CD4-positive, alpha-beta T cell treated with Interleukin-15 for 4 hours (primary cell): ENCODE data around the gene CCDC7.
"Not testable (repeated sequence)": the region's sequence is repeated elsewhere in the genome, so short reads cannot be mapped to it uniquely, and the experiment has no call there.

Experiments used
- DNase-seq: peaks from one replicate; pipeline ENCODE4 v3.0.0-alpha.2; 2020; ENCODE audit warnings: low spot score

CCDC7 gene

GRCh38 chr10:32888161-32888927 lies 442.4 kb downstream of the CCDC7 start:
- DNase-seq: no peak

GRCh38 chr10:32889631-32890212 lies 443.8 kb downstream of the CCDC7 start:
- no peak for DNase-seq

- DNase-seq: no peak
Measured at GRCh38 chr10:32890444-32890843, 444.5 kb downstream of the CCDC7 start.

- no peak for DNase-seq
Measured at GRCh38 chr10:32891261-32891660, 445.3 kb downstream of the CCDC7 start.

- no peak for DNase-seq
Measured at GRCh38 chr10:32893434-32893833, 447.5 kb downstream of the CCDC7 start.

- DNase-seq: no peak
Measured at GRCh38 chr10:32893916-32894664, 448.1 kb downstream of the CCDC7 start.

- DNase-seq: not testable (repeated sequence)
Measured at GRCh38 chr10:32895200-32895968, 449.4 kb downstream of the CCDC7 start.

GRCh38 chr10:32901815-32902214 lies 455.9 kb downstream of the CCDC7 start:
- no peak for DNase-seq

- no peak for DNase-seq
Measured at GRCh38 chr10:32905466-32905865, 459.5 kb downstream of the CCDC7 start.

GRCh38 chr10:32906595-32906994 lies 460.7 kb downstream of the CCDC7 start:
- DNase-seq: no peak

- DNase-seq: no peak
Measured at GRCh38 chr10:32909456-32909855, 463.5 kb downstream of the CCDC7 start.

- DNase-seq: not testable (repeated sequence)
Measured at GRCh38 chr10:32909970-32910369, 464.0 kb downstream of the CCDC7 start.

GRCh38 chr10:32911285-32912016 lies 465.5 kb downstream of the CCDC7 start:
- no peak for DNase-seq

GRCh38 chr10:32917817-32918216 lies 471.9 kb downstream of the CCDC7 start:
- DNase-seq: not testable (repeated sequence)

GRCh38 chr10:32922170-32922569 lies 476.2 kb downstream of the CCDC7 start:
- no peak for DNase-seq

GRCh38 chr10:32923134-32923533 lies 477.2 kb downstream of the CCDC7 start:
- DNase-seq: no peak

- DNase-seq: no peak
Measured at GRCh38 chr10:32923849-32924248, 477.9 kb downstream of the CCDC7 start.
